T-helper 9 cell (primary cell): ENCODE results near the gene RNF121.

Experiments
- DNase-seq: peaks from one replicate; pipeline ENCODE4 v3.0.0-alpha.2; 2020

RNF121 gene

DNA sequence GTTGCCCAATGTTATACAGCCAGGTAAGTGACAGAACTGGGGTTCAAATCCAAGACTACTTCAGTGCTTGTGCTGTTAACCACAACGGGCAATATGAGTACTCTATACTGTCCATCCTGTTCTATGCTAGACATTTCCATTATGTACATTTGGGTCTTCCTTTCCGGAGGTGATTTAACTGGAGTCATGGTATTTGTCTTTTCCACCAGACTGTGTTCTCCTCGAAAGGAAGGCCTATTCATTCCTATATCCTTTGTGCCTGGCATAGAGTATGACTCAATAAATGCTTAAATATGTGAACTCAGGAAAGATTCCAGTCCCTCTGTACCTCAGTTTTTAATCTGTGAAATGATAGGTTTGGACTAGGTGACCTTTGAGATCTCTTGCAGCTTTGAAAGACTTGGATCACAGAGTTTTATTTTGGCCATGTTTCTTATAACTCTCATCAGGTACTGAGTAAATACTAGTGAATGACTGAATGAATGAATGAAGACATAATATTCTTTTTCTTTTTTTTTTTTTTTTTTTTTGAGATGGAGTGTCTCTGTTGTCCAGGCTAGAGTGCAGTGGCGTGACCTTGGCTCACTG lies 6.6 kb downstream of the RNF121 start:
- no peak for DNase-seq

DNA sequence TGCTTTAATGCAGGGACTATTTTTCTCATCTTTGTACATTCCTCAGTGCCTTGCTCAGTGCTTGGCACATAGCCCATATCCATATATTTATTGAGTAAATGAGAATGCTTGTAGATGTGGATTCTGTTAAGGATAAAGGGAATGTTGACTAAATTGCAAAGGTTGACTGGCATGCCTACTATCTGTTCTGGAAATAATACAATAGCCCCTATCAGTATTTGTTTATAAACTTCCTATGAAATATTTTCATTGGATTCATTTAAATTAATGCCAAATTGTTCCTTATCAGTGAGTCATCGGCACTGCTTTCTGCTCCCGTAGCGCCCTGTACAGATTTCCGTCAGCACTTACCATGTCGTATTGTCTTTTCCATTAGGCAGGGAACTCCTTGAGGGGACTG lies 8.0 kb downstream of the RNF121 start:
- DNase-seq, result no peak

DNA sequence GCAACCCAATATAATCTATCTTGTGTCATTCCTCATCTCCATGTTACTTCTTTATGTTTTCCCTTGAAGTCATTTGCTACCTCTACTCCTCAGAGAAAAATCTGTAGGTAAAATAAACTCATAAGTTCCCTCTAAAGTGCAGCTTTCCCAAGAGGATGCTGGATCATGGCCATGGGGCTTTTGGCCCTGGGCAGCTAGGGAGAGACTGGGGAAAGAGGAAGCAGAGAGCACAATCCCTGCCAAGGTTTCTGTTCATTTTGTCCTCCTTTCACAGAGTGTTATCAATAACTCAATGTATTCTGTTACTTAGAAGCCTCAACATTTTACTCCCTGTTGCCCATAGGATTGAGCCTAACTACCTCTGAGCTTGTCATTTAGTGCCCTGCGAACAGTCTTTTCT lies 9.0 kb downstream of the RNF121 start:
- no peak for DNase-seq

DNA sequence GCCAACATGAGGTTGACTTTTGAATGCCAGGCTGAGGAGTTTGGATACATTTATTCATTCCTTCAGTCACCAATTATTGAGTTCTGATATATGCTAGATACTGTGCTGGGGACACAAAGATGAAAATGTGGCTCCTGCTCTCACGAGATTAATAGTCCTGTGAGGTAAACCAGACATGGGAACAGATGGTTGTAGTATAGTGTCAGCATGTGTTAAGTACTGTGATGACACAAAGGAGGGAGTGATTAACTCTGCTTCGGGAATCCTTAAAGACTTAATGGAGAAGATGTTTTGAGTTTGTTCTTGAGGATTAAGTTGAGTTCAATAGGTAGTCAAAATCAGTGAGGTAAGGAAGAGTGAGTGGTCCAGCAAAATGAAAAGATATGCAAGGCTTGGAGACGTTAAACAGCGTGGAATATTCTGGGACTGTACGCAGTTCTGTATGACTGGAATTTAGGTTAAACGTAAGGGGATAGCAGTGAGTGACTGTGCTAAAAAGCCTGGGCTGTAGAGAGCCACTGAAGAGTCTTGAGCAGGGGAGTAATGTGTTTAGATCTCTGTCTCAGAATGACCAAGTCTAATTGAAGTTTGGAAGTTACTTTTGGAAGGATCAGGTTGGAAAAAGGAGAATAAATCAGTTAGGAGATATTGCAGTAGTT lies 11.8 kb downstream of the RNF121 start:
- no peak for DNase-seq

DNA sequence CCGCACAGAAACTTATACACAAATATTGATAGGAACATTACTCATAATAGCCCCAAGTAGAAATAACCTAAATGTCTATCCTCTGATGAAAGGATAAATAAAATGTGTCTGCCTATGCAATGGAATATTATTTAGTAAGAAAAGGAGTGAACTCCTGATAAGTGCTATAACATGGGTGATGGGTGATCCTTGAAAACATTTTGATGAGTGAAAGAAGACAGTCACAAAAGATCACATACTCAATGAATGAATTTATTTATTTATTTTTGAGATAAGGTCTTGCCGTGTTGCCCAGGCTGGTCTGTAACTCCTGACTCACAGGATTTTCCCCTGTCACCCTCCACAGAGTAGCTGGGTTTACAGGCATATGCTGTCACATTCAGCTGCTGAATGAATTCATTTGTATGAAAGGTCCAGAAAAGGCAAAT lies 17.3 kb downstream of the RNF121 start:
- DNase-seq, result no peak

DNA sequence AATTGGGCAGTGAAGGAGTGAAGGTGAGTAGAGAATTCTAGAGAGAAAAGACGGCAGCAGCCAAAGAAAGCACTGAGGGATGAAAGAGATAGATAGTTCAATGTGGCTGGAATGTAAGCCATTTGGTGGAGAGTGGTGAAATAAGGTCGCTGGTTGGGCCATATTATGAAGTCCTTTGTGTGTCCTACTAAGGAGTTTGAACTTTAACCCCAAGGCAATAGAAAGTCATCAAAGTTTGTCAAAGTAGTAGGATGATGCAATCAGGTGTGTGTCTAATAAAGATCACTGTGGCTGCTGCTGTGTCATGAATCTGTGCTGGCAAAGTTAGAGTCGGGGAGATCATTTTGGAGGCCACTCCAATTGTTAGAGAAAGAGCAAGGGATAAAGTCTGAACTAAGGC lies 18.7 kb downstream of the RNF121 start:
- DNase-seq, result no peak

DNA sequence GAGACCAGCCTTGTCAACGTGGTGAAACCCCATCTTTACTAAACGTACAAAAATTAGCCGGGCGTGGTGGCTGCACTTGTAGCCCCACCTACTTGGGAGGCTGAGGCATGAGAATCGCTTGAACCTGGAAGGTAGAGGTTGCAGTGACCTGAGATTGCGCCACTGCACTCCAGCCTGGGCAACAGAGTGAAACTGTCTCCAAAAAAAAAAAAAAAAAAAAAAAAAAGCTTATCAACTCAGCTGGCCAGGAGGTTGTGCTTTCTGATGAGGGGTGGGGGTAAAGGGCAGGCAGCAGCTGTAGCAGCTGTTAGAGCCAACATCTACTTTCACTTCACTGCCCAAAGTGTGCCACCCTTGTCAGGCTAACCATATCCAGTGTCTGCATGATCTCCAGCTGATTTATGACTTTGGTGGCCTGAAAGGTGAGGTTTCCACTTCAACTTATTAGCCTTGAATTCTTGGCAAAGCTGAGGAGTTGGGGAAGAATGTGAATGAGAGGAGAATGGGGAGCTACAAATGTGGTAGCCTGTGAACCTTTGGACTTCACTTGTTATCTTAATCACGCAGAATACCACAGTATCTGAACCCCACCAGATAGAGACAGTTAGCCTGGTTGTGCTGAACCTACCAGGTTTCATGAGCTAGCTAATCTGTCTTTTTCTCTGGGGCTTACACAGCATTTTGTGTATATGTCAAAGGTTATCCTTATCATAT lies 19.6 kb downstream of the RNF121 start:
- DNase-seq, result no peak

DNA sequence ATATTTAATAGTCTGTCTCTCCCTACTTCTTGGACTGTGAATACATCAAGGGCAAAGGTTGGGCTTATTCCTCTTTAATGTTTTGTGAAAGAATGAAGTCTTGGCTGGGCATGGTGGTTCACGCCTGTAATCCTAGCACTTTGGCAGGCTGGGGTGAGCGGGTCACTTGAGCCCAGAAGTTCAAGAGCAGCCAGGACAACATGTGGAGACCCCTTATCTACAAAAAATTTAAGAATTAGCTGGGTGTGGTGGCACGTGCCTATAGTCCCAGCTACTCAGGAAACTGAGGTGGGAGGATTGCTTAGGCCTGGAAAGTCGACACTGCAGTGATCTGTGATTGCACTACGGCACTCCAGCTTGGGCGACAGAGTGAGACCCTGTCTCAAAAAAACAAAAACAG lies 20.2 kb downstream of the RNF121 start:
- no peak for DNase-seq

DNA sequence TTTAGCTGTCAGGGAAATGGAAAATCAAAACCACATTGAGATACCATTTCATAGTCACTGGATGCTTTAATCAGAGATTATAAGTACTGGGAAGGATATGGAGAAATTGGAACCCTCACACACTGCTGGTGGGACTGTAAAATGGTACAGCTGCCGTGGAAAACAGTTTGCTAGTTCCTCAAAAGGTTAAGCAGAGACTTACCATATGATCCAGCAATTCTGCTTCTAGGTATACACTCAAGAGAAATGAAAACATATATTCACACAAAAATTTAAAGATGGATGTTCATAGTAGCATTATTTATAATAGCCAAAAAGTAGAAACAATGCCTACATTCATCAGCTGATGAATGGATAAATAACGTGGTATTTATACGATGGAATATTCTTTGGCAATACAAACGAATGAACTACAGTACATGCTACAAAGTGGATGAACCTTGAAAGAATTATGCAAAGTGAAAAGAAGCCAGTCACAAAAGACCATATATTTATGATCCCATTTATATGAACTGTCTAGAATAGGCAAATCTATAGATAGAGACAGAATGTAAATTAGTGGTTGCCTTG lies 23.0 kb downstream of the RNF121 start:
- no peak for DNase-seq

DNA sequence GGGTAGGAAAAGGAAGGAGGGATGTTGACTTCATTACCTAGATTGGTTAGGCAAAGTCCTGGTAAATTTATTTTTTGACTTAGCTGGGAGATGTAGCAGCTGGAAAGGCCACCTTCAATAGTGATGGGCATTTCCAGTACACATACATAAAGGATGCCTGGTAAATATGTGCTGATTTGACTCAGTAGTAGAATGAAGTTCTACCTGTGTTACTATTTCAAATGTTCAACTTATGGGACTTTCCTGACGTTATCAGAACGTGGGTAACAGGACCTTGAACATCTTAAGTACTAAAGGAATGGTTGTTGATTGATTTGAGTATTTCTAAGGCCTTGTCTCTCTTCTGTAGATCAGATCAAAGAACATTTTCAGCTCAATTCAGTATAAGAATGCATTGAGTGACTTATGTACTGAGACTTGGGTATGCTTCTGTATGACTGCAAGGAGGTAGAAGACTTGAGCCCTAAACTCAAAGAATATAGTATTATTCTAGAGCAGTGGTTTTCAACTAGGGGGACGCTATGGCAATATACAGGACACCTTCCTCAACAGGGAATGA lies 27.1 kb downstream of the RNF121 start:
- DNase-seq, result no peak

DNA sequence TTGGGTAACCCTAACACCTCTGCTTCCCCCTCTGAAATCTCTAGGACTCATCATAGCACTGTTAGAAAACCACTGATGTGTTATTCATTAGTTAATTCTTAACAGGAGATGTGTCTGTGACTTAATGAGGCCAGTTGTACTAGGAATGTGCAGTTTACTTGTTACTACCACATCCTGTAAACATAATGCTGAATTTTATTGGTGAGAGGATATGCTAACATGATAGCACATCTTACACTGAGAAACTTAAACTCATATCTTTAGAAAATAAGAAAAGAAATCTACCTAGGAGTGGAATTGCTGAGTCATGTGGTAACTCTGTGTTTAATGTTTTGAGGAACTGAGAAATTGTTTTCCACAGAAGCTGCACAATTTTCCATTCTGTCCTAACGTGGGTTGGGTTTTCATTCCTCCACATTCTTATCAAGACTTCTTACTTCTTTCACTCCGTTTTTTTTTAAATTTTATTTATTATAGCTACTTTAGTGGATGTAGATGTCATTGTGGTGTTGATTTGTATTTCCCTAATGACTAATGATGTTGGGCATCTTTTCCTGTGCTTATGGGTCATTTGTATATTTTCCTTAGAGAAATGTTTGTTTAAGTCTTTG lies 33.7 kb downstream of the RNF121 start:
- DNase-seq, result no peak

DNA sequence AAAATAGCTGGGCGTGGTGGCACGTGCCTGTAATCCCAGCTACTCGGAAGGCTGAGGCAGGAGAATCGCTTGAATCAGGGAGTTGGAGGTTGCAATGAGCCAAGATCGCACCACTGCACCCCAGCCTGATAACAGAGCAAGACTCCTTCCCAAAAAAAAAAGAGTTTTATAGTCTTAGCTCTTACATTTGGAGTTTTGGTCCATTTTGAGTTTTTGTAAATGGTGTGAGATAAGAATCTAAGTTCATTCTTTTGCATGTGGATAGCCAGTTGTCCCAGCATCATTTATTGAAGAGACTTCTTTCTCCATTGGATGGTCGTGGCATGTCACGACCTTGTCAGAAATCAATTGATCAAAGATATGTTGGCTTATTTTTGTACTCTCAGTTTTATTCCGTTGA lies 34.6 kb downstream of the RNF121 start:
- DNase-seq, result no peak

DNA sequence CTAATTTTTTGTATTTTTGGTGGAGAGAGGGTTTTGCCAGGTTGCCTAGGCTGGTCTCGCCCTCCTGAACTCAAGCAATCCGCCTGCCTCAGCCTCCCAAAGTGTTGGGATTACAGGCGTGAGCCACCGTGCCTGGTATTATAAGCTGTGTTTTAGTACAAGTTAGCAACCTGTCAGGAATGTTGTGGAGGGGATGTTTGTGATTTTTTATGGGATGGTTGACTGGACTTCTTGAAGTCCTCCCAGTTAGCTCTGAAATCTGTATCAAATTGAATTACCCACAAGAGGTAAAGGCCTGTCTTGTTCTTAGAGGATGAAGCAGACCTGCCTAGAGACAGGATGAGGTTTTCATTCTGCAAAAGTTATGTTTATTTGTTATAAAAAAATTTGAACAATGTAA lies 35.8 kb downstream of the RNF121 start:
- DNase-seq, result no peak

DNA sequence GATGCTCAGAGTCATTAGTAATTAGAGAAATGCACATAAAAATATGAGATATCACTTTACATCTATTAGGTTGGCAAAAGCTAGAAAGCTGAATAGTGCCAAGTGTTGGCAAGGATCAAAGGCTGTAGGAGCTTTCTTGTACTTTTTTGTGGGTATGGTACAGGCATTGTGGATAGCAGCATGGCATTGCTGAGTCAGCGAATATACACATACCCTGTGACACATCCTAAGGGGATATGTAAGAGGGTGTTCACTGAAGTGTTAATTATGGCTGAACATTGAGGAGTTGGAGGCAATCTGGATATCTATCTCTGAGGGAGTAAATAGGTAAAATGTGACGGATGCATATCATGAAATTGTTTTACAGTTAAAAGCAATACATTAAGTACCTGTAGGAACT lies 42.8 kb downstream of the RNF121 start:
- no peak for DNase-seq

DNA sequence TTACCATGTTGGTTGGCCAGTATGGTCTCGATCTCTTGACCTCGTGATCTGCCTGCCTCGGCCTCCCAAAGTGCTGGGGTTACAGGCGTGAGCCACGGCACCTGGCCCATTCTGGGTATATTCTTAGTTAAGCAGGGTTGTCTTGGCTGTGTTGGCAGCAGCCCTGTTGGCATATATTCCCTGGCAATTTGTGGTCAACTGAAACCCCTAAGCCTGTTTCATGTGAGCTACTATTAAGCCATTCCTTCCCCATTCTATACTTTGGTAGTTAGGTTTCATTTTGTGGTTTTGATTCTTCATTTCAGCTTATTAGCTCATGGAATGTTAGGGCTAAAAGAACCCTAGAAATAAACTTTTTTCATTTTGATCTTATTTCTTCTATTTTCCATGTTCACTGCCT lies 47.7 kb downstream of the RNF121 start:
- DNase-seq, result no peak

DNA sequence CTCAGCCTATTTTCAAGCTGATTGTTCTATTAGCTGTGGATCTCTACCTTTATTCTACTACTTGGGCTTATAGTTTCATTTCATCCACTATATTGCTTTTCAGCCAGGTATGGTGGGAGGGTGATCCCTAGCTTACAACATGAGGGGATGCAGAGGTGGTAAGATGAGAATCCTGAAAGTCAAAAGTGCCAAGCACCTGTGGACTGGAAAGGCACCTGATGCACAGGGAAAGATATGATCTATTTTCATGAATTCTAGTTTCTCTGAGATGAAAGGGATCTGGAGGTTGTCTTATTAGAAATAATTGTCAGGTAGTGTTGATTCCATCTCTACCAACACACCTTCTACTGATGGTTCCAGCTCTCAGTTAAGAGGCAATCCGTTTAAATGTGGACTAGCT lies 48.2 kb downstream of the RNF121 start:
- no peak for DNase-seq

DNA sequence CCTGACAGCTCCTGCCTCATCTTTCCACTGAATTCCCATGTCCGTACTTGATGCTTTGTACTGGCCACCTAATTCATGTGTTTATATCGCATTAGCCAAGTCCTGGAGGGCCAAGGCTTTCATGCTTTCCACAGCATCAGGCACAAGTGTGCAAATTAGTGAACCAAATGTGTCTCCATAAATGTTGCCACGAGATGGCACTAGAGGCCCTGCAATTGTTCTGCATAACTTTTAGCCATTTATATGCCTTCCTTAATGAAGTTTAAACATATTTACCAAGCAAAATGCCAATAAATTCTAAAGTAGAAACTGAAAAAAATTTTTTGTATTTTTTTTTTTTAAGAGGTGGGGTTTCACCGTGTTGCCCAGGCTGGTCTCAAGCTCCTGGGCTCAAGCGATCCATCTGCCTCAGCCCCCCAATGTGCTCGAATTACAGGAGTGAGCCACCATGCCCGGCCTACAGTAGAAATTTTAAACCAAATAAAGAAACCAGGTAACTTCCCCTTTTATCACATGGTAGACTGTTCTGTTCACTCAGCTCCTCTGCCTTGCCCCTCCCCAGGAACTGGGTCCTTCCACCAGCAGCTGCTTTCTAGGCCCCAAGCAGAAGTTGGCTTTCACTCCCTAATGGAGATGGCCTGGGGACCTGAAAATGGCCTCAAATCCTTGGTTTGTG lies 49.0 kb downstream of the RNF121 start:
- peak; percentile 32 for DNase-seq

DNA sequence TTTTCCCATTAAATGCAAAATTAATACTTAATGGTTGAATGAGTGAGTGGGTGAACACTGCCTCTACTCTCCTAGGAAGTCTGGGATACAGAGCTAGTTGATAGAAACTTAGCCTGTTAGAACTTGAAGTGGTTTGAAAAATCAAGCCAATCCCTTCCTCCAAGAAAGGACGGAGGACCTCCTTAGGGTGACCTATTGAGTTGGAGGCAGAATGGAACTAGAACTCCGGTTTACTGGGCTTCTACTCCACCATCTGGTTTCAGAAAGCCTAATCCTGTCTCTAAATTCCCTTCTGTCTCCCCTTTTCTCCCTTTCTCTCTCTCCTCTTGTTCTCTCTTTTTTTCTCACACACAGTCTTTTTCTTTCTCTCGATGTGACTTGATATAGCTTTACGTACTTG lies 50.2 kb downstream of the RNF121 start:
- DNase-seq, result no peak

DNA sequence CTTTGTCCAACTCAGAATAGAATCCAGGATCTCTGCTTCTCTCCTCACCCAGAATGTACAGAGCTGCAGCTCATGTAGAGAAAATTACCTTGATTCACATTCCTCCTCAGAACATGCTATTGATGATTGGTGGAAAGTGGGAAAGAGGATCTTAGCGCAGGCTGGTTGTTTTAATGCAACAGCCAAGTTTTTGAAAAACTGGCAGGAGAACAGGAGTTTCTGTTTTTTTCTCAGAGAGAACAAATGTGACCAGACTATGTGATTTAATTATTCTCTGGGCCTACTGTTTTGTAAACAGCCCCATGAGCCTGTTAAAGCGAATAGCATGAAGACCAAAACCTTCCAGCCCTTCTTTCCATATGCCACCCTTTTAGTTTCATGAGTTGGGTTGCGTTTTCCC lies 50.8 kb downstream of the RNF121 start:
- no peak for DNase-seq

DNA sequence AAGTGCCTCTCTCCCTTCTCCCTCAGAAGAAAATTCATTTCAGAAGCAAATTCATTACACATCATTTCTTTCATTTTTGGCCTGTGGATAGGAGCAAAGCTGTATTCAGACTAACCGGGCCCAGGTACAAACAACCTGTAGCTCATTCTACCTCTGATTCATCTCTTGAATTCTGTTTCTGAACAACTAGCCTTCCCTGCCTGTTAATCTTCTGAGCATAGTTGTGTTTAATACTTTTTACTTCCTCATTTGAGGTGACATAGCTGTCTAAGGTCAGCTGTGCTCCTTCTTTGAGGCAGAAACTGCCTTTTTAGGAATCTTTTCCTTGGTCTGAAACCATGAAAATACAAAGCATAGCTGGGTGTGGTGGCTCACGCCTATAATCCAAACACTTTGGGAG lies 57.3 kb downstream of the RNF121 start:
- no peak for DNase-seq

DNA sequence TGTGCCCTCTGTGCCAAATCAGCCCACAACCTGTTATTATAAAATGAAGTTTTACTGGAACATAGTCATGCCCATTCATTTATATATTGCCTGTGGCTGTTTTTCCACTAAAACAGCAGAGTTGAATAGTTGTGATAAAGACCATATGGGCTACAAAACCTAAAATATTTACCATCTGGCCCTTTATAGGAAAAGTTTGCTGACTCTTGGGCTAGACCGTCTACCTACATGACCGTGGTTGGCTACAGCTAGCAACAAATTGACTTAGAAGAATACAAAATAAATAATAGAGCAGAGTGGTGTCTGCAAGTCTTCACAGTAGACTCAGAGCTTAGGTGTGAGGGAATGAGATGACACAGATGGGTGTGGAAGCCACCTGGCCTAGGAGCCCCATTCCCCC lies 58.7 kb downstream of the RNF121 start:
- DNase-seq, result no peak

DNA sequence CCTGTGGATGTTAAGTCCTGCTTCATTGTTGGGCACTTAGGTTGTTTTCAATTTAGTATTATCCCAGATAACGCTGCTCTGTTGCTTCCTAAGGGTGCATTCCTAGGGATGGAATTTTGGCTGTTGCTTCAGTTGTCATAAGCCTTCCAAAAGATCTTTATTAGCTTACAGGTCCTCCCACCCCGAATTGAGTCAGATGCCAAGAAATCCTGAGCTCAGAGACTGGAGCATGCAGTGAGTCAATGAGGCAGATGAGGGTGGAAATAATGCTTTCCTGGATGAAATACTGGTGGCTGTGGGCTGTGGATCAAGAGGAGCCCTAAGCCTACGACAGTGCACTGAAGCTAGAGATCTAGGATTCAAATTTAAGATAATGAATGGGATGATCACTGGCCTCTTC lies 59.2 kb downstream of the RNF121 start:
- DNase-seq, result no peak

DNA sequence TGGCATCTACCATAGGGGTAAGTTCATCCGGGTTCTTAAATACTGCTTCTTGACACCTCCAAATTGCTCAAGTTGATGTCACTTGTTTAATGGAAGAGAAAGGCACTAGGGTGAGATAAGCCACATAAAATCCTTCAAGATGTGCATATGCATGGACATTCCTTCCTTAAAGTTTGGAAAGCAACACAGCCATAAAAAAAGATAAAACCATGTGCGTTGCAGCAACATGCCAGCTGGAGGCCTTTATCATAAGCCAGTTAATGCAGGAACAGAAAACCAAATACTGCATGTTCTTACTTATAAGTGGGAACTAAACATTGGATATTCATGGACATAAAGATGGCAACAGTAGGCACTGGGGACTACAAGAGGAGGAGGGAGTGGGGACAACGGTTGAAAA lies 61.9 kb downstream of the RNF121 start:
- DNase-seq, result no peak
